Left renal pelvis (tissue), 4 donors: ENCODE data around the gene SLC38A8. TPM values are rescaled to one million over a fixed set of nuclear protein-coding genes. Genes with fewer than 3 reads are reported as not detected.

ENCODE experiments used
- DNase-seq, 4 donors: peaks; one replicate each; pipeline ENCODE4 v3.0.0-alpha.2; 2013; ENCODE audit warnings: low read depth in 4 of 4, low spot score in 3 of 4
- polyA plus RNA-seq, 4 donors: library from polyadenylated mRNA; unstranded; fragments of 120-200 nt; gene quantifications; one replicate each; pipeline ENCODE4 v1.2.1, GENCODE V29; 2013; ENCODE audit not compliant: insufficient read length in 4 of 4

SLC38A8 gene
- polyA plus RNA-seq, 4 donors, result not detected

GRCh38 chr16:84050316-84050715 lies 7.7 kb upstream of the SLC38A8 start:
- DNase-seq, result no peak

DNA sequence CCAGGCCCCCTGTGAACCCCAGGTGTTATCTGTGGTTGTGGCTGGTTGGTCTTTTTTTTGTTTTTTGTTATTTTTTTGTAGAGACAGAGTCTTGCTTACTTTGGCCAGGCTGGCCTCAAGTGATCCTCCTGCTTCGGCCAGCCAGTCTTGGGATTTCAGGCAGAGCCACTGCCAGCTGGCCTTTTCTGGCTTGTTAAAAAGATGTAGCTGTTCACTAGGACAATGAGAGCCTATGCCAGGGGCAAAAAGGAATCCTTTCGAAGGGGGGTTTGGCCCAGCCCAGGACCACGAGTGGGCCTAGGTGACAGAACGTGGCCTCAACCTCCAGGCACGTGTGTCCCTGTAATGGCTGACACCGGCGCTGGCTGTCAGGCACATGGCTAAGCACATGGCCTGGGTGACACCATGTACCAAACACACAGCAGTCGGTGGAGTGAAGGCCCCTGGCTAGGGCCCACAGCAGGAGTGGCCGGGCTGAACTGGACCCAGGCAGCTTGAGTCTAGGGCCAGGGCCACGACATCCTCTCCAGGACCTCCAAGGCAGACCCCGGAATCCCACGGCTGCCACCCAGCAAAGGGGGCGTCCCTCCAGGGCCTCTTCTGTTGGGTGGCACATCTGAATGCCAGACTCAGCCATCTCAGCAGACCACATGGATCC lies 6.9 kb upstream of the SLC38A8 start:
- no peak for DNase-seq

DNA sequence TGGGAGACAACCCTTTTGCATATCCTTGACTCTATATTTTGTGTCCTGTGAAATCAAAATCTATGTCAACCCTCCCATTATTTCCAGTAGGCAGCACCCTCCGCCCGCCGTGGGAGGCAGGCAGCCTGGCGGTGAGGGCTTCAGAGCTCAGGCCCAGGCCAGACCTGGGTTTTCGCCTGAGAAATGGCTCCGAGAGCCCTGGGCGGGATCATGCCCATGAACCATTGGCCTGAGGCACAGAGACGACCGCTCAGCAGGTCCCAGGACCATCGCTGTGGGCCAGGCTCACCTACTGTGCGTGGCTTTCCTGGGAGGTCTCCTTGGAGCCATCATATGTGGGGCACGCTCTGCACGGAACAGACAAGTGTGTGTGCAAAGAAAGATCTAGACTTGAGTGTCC lies 6.3 kb upstream of the SLC38A8 start:
- no peak for DNase-seq

DNA sequence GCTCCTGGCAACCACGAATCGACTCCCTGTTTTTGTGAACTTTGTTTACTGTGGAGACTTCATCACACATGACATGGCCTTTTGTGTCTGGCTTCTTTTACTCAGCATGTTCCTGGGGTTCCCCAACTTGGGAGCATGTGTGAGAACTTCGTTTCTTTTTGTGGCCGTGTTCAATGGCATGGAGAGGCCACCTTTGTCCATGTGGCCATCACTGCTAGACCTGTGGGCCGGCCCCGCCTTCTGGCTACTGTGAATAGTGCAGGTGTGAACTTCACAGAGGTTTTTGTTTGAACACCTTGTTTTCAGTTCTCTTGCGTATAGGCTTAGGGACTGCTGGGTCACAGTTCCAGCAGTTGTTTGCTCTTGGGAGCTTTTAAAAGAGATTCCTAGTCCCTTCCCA lies 5.7 kb upstream of the SLC38A8 start:
- no peak for DNase-seq

GRCh38 chr16:84047626-84048025 lies 5.0 kb upstream of the SLC38A8 start:
- DNase-seq, result no peak

DNA sequence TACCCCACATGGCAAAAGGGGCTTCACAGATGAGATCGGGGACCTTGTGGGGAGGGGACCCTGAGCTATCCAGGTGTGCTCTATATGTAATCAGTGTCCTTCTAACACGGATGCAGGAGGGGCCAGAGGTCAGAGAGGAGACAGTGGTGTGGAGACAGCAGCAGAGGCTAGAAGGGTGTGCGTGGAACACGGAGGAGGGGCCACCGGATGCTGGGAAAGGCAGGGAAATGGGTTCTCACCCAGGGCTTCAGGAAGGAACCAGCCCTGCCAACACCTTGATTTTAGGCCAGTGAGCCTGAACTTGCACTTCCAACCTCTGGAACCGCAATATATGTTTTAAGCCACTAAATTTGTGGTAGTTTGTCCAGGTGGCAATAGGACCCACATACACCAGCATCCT lies 4.6 kb upstream of the SLC38A8 start:
- no peak for DNase-seq

GRCh38 chr16:84045818-84046470 lies 3.3 kb upstream of the SLC38A8 start:
- no peak for DNase-seq

GRCh38 chr16:84045001-84045817 lies 2.6 kb upstream of the SLC38A8 start:
- DNase-seq, result no peak

DNA sequence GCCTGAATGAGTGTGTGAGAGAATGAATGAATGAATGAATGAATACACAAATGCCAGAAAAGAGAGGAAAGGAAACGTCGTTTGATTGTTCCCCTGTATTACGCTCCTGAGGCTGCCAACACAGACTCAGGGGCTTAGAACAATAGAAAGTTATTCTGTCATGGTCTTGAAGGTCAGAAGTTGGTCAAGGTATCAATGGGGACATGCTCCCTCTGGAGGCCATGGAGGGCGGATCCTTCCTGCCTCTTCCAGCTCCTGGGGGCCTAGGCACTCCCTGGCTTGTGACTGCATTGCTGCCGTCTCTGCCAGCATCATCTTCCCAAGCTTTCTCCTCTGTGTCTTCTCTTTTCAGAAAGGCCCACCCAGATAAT lies 1.5 kb upstream of the SLC38A8 start:
- no peak for DNase-seq

- no peak for DNase-seq
Measured at GRCh38 chr16:84043486-84044117, 1.0 kb upstream of the SLC38A8 start.

DNA sequence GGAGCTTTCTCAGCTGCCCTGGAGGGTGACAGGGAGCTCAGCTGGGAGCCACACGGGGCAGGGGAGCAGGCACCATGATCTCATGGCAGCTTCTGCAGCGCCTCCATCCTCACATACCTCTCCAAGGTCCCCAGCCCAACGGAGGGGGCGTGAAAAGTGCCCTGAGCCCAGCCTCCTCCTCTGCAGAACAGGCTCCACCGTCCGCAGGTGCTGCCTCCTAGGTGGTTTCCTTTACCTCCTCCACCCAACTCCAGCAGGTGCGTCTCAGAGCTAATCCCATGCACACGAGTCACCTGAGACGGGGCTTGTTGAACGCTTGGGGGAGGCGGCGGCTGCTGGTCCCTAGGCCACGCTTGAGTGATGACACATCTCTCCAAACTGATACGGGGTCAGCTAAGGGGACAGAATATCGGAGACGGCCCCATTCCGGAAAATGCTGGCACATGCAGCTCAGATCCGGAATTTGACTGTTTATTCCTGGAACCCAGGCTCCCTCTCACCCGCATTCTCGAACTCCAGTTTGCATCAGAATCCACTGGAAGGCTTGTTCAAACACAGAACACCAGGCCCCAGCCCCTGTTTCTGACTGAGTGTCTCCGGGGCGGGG lies 387 bp upstream of the SLC38A8 start:
- no peak for DNase-seq

DNA sequence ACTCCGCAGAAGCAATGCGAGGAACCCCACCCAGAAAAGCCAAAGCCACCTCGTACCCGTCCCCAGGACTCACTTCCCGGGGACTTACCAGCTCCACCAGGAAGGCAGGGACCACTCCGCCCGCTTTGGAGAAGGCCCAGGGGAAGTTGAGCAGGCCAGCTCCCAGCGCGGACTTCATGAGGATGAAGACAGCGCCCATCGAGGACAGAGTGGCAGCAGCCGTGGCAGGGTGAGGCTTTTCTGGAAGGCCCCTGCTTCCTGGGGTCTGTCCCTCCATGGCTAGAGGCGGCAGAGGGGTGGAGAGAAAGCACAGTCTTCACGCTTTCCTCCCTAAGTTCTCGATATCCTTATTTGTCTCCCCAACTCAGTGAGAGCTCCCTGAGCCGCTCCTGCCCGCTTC lies 714 bp downstream of the SLC38A8 start:
- DNase-seq, result no peak

DNA sequence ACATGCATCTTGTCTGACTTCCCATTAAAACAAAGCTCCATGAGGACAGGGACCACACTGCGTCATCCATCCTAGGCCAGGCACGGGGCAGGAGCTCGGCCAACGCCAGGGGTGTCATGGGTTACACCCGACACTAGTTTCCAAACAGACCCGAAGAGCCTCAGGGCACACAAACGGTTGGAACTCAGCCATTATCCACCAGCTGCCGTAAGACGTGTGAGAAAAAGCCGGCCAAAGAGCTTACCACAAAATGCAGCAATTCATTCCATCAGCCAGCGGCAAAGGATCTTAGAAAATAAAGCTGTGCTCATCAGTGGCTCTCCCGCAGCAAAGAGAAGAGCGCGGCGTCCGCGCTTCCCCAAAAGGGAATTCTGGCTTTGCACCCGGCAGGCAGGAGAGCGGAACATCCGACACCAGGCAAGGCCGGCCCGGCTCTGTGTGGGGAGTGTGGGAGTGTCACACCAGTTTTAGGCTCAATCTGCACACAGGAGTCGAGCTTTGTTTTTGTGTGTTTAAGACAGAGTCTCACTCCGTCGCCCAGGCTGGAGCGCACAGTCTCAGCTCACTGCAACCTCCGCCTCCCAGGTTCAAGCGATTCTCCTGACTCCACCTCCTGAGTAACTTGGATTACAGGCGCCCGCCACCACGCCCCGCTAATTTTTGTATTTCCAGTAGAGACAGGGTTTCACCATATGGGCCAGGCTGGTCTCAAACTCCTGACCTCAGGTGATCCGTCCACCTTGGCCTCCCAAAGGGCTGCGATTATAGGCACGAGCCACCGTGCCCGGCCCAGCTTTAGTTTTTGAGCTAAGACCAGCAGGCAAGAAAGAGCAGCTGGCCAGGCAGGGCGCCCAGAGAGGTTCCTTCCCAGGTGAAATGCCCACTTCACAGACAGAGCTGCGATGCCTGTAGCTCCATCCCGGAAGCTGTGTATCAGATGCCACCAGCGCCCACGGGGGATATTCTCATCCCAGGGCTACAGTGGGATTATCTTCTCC lies 1.5 kb downstream of the SLC38A8 start:
- no peak for DNase-seq

DNA sequence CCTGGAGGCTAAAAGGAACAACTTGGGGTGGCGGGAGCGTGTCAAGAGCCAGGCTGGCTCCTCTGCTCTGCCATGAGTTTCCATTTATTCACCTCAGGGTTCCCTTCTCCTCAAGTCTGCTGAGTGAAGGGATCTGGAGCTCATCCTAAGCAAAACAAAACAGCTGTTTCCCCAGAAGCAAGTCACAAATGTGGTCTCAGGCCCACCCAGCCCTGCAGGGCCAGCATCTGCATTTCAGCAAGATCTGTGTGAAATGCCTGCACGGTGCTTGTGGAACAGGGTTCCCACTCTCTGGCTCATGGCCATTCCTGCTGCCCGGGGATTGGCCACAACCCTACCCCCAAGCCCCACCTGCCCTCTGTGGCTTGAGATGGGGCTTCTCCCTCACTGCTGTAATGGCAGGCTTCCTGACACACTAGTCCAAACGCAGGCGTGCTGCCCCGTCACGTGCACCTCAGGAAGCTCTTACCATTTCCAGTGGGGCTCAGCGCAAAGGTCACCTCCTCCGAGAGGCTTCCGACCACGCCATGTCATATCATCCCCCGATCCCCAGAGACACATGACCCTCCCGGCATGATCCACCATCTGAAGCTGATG lies 2.3 kb downstream of the SLC38A8 start:
- no peak for DNase-seq

GRCh38 chr16:84039696-84040095 lies 2.9 kb downstream of the SLC38A8 start:
- no peak for DNase-seq

- no peak for DNase-seq
Measured at GRCh38 chr16:84038469-84038868, 4.1 kb downstream of the SLC38A8 start.

- no peak for DNase-seq
Measured at GRCh38 chr16:84036982-84037425, 5.6 kb downstream of the SLC38A8 start.

GRCh38 chr16:84036131-84036530 lies 6.5 kb downstream of the SLC38A8 start:
- DNase-seq, result no peak

DNA sequence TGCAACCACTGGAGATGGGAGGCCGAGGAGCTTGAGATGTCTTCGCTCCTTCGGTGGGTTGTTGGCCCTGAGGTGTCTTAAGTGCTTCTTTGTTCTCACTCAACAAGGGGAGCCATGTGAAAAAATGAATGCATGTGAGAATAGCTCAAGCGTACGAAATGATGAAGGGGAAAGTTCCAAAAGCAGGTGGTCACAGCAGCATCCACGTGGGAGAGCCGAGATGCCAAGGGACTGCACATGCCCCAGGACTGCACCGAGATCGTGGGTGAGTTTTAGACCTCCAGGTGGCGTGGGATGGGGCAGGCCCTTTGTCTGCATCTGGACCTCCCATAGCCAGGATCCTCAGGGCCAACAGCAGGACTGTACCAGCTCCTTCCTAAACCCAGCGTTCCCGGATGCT lies 8.1 kb downstream of the SLC38A8 start:
- DNase-seq, result no peak
